PC-9 (cell line): ENCODE data around the gene ATP23. TPM values are rescaled to one million over a fixed set of nuclear protein-coding genes. Genes with fewer than 3 reads are reported as not detected.

Experiments used
- BruUV-seq: library from RNA; stranded (reverse); fragments of 400-500 nt; replicated peaks from 2 replicates; lab custom pipeline; 2021; lab: Mats Ljungman, UMichigan
- CTCF ChIA-PET: fragments of 300-600 bp; sonication (Branson Sonifier 250); formaldehyde crosslinking; loops from one replicate; lab custom pipeline; 2022; ENCODE audit warnings: antibody characterized with exemption; lab: Charles Lee
- POLR2A ChIA-PET: fragments of 300-600 bp; sonication (Branson Sonifier 250); formaldehyde crosslinking; loops from one replicate; lab custom pipeline; 2022; ENCODE audit warnings: antibody characterized with exemption; ENCODE audit not compliant: unreplicated experiment; lab: Charles Lee
- DNase-seq, 2 experiments: peaks; one replicate each; pipeline versions ENCODE4 v3.0.0 to v3.0.0-alpha.2; 2015 to 2022; ENCODE audit warnings: mixed read lengths in 1 of 2
- H2AFZ ChIP-seq: fragments of 200-600 bp; sonication (generic); 2 replicates; pipeline ENCODE4 v1.8.1; 2017; ENCODE audit warnings: antibody characterized with exemption
- H3F3A ChIP-seq: fragments of 200-600 bp; sonication (generic); 2 replicates; pipeline ENCODE4 v1.8.1; 2017; ENCODE audit warnings: antibody characterized with exemption, mild to moderate bottlenecking, low read depth; ENCODE audit not compliant: insufficient read depth
- H3K27ac ChIP-seq: fragments of 200-600 bp; sonication (generic); 2 replicates; pipeline ENCODE4 v1.6.1; 2016; ENCODE audit warnings: mixed run types
- H3K27me3 ChIP-seq: fragments of 200-600 bp; sonication (generic); 2 replicates; pipeline ENCODE4 v1.6.1; 2016; ENCODE audit warnings: low read depth, mixed run types; ENCODE audit not compliant: insufficient read depth
- H3K36me3 ChIP-seq: fragments of 200-600 bp; sonication (generic); 2 replicates; pipeline ENCODE4 v1.6.1; 2016; ENCODE audit warnings: low read depth, mixed run types
- H3K4me1 ChIP-seq: fragments of 200-600 bp; sonication (generic); replicated peaks from 2 replicates; pipeline ENCODE4 v1.6.1; 2016; ENCODE audit warnings: mixed run types; ENCODE audit not compliant: insufficient read depth
- H3K4me2 ChIP-seq: fragments of 200-600 bp; sonication (generic); 2 replicates; pipeline ENCODE4 v1.6.1; 2017; ENCODE audit warnings: mixed run types
- H3K4me3 ChIP-seq: fragments of 200-600 bp; sonication (generic); 2 replicates; pipeline ENCODE4 v1.6.1; 2016; ENCODE audit warnings: mixed run types
- H3K79me2 ChIP-seq: fragments of 200-600 bp; sonication (generic); 2 replicates; pipeline ENCODE4 v1.6.1; 2017; ENCODE audit warnings: low read depth, mixed run types
- H3K9me2 ChIP-seq: fragments of 200-600 bp; sonication (generic); 2 replicates; pipeline ENCODE4 v1.8.1; 2017; ENCODE audit warnings: mild to moderate bottlenecking; ENCODE audit not compliant: insufficient read depth
- H3K9me3 ChIP-seq: fragments of 200-600 bp; sonication (generic); 2 replicates; pipeline ENCODE4 v1.8.1; 2016; ENCODE audit warnings: low read depth; ENCODE audit not compliant: insufficient read depth
- H4K20me1 ChIP-seq: fragments of 200-600 bp; sonication (generic); 2 replicates; pipeline ENCODE4 v1.8.1; 2017; ENCODE audit not compliant: insufficient read depth
- EZH2 ChIP-seq: fragments of 200-600 bp; sonication (generic); IDR thresholded peaks from 2 replicates; pipeline ENCODE4 v1.8.0; 2017; ENCODE audit warnings: antibody characterized with exemption, low read depth
- intact Hi-C: fragments of 100-400 bp; cut with micrococcal nuclease; formaldehyde crosslinking; loops from one replicate; pipeline ENCODE4 v1.10.0; 2022; ENCODE audit not compliant: unreplicated experiment
- total RNA-seq: library from RNA; stranded (reverse); gene quantifications from 2 replicates; pipeline ENCODE4 v1.2.3, GENCODE V29; 2021
- TF ChIP-seq, protein P1 (sequence below): fragments of 200-600 bp; sonication (generic); conservative IDR thresholded peaks from 2 replicates; pipeline ENCODE4 v1.6.1; 2017; ENCODE audit warnings: mixed run types, antibody characterized with exemption, mild to moderate bottlenecking, moderate library complexity

ATP23 gene
- total RNA-seq, 1 experiment from 2014 or later, result 6.5 TPM

- H3K36me3 ChIP-seq, result no peaks in the 10 kb centered on the region
- H3K4me3 ChIP-seq, result no peak overlapping the region
- H3K4me1 ChIP-seq, result peaks cover 77% of the 10 kb centered on the region
- no TSS peak for BruUV-seq
- no peaks in the 10 kb centered on the region for H4K20me1 ChIP-seq
- DNase-seq, result peak in 1 of 2 experiments; percentile 53
- no peaks in the 10 kb centered on the region for H3K27me3 ChIP-seq
- TF ChIP-seq, protein P1, sequence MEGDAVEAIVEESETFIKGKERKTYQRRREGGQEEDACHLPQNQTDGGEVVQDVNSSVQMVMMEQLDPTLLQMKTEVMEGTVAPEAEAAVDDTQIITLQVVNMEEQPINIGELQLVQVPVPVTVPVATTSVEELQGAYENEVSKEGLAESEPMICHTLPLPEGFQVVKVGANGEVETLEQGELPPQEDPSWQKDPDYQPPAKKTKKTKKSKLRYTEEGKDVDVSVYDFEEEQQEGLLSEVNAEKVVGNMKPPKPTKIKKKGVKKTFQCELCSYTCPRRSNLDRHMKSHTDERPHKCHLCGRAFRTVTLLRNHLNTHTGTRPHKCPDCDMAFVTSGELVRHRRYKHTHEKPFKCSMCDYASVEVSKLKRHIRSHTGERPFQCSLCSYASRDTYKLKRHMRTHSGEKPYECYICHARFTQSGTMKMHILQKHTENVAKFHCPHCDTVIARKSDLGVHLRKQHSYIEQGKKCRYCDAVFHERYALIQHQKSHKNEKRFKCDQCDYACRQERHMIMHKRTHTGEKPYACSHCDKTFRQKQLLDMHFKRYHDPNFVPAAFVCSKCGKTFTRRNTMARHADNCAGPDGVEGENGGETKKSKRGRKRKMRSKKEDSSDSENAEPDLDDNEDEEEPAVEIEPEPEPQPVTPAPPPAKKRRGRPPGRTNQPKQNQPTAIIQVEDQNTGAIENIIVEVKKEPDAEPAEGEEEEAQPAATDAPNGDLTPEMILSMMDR, result no peak
- TF ChIP-seq EZH2, result no peak
- no peak overlapping the region for H3K27ac ChIP-seq
- POLR2A ChIA-PET, result no interaction called here
- CTCF ChIA-PET, result interaction anchor here (0.6 to 0.8 kb wide), 2 partner anchors 19 to 628 kb away, joined by 3 to 4 read pairs; no protein-coding TSS in a partner anchor
- H3F3A ChIP-seq, result peaks cover 38% of the 10 kb centered on the region
- H3K4me2 ChIP-seq, result peak overlapping the region; percentile 21; the same call in 1 of the 2 replicates
- no peaks in the 10 kb centered on the region for H3K79me2 ChIP-seq
- H3K9me2 ChIP-seq, result no peaks in the 10 kb centered on the region
- intact Hi-C loops, result no loop called here
- H3K9me3 ChIP-seq, result no peaks in the 10 kb centered on the region
- peak overlapping the region; percentile 50; the same call in 1 of the 2 replicates for H2AFZ ChIP-seq
Observed at GRCh38 chr12:57893431-57894353, 47.7 kb upstream of the ATP23 start.

- no peak overlapping the region; the same call in 1 of the 2 replicates for H2AFZ ChIP-seq
- peaks cover 75% of the 10 kb centered on the region for H3K4me1 ChIP-seq
- no TSS peak for BruUV-seq
- CTCF ChIA-PET, result interaction anchor here (0.6 to 1.1 kb wide), 3 partner anchors 20 to 629 kb away, joined by 3 to 4 read pairs (median 4); partner anchors contain the start of genes EEF1AKMT3 and METTL1
- peaks cover 36% of the 10 kb centered on the region for H3F3A ChIP-seq
- no peak overlapping the region for H3K4me3 ChIP-seq
- intact Hi-C loops, result no loop called here
- DNase-seq, result no peak
- POLR2A ChIA-PET, result no interaction called here
- no peak overlapping the region for H3K27ac ChIP-seq
- TF ChIP-seq, protein P1, result no peak
- TF ChIP-seq EZH2, result no peak
- H3K79me2 ChIP-seq, result no peaks in the 10 kb centered on the region
- H3K9me3 ChIP-seq, result no peaks in the 10 kb centered on the region
- H3K36me3 ChIP-seq, result no peaks in the 10 kb centered on the region
- no peaks in the 10 kb centered on the region for H4K20me1 ChIP-seq
- H3K4me2 ChIP-seq, result no peak overlapping the region
- no peaks in the 10 kb centered on the region for H3K27me3 ChIP-seq
- H3K9me2 ChIP-seq, result no peaks in the 10 kb centered on the region
Observed at GRCh38 chr12:57894399-57895292, 46.7 kb upstream of the ATP23 start.
